Esophagus muscularis mucosa (tissue), 4 donors: ENCODE results near the gene ALG2. TPM values are rescaled to one million over a fixed set of nuclear protein-coding genes. Genes with fewer than 3 reads are reported as not detected.
"Not testable (repeated sequence)": the region's sequence is repeated elsewhere in the genome, so short reads cannot be mapped to it uniquely, and the experiment has no call there.

Experiments used
- DNase-seq: peaks from one replicate; pipeline ENCODE4 v3.0.0-alpha.2; 2017; ENCODE audit errors: extremely low spot score
- H3K27ac ChIP-seq, 4 donors: fragments of 200-600 bp; sonication (generic); replicated peaks in 1 of 4; 1 replicate in 3 of 4; 2 replicates in 1 of 4; pipeline ENCODE4 v1.5.1; 2016 to 2019; ENCODE audit warnings: mild to moderate bottlenecking in 1 of 4
- H3K27me3 ChIP-seq, 4 donors: fragments of 200-600 bp; sonication (generic); one replicate each; pipeline versions ENCODE4 v1.5.1 to v1.6.0; 2016 to 2019
- H3K36me3 ChIP-seq, 4 donors: fragments of 200-600 bp; sonication (generic); one replicate each; pipeline ENCODE4 v1.5.1; 2016 to 2019
- H3K4me1 ChIP-seq, 4 donors: fragments of 200-600 bp; sonication (generic); one replicate each; pipeline ENCODE4 v1.5.1; 2016 to 2019
- H3K4me3 ChIP-seq, 4 donors: fragments of 200-600 bp; sonication (generic); 1 replicate in 2 of 4; 2 replicates in 2 of 4; pipeline ENCODE4 v1.5.1; 2016 to 2019; ENCODE audit warnings: mild to moderate bottlenecking in 4 of 4, moderate library complexity in 1 of 4
- H3K9me3 ChIP-seq, 4 donors: fragments of 200-600 bp; sonication (generic); 1 replicate in 3 of 4; 2 replicates in 1 of 4; pipeline ENCODE4 v1.5.1; 2016 to 2019
- EP300 ChIP-seq: sonication (generic); formaldehyde crosslinking; IDR thresholded peaks from one replicate; pipeline ENCODE4 v1.6.1; 2017; ENCODE audit warnings: antibody characterized with exemption
- POLR2A ChIP-seq: fragments of 450-650 bp; IDR thresholded peaks from one replicate; pipeline ENCODE4 v1.6.1; 2017; ENCODE audit warnings: antibody characterized with exemption, moderate library complexity, mild to moderate bottlenecking, low read depth
- POLR2AphosphoS5 ChIP-seq, 2 donors: sonication (generic); formaldehyde crosslinking; IDR thresholded peaks; one replicate each; pipeline ENCODE4 v1.6.1; 2017; ENCODE audit warnings: antibody characterized with exemption in 2 of 2
- WGBS: methylation state at CpG from one replicate; pipeline ENCODE4 v1.1.5; 2018; 5-methylcytosine and 5-hydroxymethylcytosine counted together
- intact Hi-C: fragments of 100-400 bp; cut with DNase I; formaldehyde crosslinking; loops from one replicate; pipeline ENCODE4 v1.15.1; 2023
- total RNA-seq, 4 donors: library from RNA; depleted of rRNA; stranded (reverse); fragments of >200 nt; gene quantifications; one replicate each; pipeline versions ENCODE4 v1.1.0 to v1.2.1, GENCODE V29; 2016
- TF ChIP-seq, protein P1 (sequence below), 3 experiments: fragments of 200-600 bp in 2 of 3; fragments of 450-650 bp in 1 of 3; sonication (generic) in 2 of 3; IDR thresholded peaks; one replicate each; pipeline ENCODE4 v1.5.1; 2017 to 2019; ENCODE audit warnings: antibody characterized with exemption in 3 of 3, mild to moderate bottlenecking in 2 of 3, moderate library complexity in 1 of 3

ALG2 gene
- total RNA-seq, 4 donors from 2014 or later = 19.5 to 33.4 (median 26.2) TPM

GRCh38 chr9:99244344-99245260 is 22.9 kb upstream of the ALG2 start:
- TF ChIP-seq, protein P1, sequence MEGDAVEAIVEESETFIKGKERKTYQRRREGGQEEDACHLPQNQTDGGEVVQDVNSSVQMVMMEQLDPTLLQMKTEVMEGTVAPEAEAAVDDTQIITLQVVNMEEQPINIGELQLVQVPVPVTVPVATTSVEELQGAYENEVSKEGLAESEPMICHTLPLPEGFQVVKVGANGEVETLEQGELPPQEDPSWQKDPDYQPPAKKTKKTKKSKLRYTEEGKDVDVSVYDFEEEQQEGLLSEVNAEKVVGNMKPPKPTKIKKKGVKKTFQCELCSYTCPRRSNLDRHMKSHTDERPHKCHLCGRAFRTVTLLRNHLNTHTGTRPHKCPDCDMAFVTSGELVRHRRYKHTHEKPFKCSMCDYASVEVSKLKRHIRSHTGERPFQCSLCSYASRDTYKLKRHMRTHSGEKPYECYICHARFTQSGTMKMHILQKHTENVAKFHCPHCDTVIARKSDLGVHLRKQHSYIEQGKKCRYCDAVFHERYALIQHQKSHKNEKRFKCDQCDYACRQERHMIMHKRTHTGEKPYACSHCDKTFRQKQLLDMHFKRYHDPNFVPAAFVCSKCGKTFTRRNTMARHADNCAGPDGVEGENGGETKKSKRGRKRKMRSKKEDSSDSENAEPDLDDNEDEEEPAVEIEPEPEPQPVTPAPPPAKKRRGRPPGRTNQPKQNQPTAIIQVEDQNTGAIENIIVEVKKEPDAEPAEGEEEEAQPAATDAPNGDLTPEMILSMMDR (IDR thresholded peaks at IDR 0.05) = no peak
- TF ChIP-seq POLR2A = no peak
- no peak for TF ChIP-seq EP300
- no peak for TF ChIP-seq POLR2AphosphoS5 (IDR thresholded peaks at IDR 0.05)
- peaks cover 0 to 16% (median under 1%) of the 10 kb centered on the region in 4 donors for H3K36me3 ChIP-seq
- H3K27me3 ChIP-seq = no peaks in the 10 kb centered on the region
- 81% methylated on average over 3 of the region's 3 CpGs for WGBS
- no peak overlapping the region for H3K27ac ChIP-seq
- intact Hi-C loops = no loop called here
- H3K4me1 ChIP-seq = peaks cover 0 to 5% (median 0%) of the 10 kb centered on the region in 4 donors
- no peaks in the 10 kb centered on the region for H3K9me3 ChIP-seq
- H3K4me3 ChIP-seq = no peak overlapping the region
- DNase-seq = no peak

- Histone ChIP-seq H3K27me3 (no peaks in the 10 kb centered on the region), H3K27ac (no peak overlapping the region), H3K4me1 (peaks cover 0 to 12% (median 0%) of the 10 kb centered on the region in 4 donors), H3K4me3 (no peak overlapping the region), H3K9me3 (no peaks in the 10 kb centered on the region), H3K36me3 (peaks cover 0 to 45% (median 10%) of the 10 kb centered on the region in 4 donors)
- DNase-seq = no peak
- TF ChIP-seq, protein P1 (IDR thresholded peaks at IDR 0.05) = no peak
- no peak for TF ChIP-seq POLR2A
- TF ChIP-seq EP300 = no peak
- WGBS = 76% methylated on average over 7 of the region's 7 CpGs
- intact Hi-C loops = no loop called here
These were observed 19.4 kb upstream of the ALG2 start for GRCh38 chr9:99241106-99241505.

DNA sequence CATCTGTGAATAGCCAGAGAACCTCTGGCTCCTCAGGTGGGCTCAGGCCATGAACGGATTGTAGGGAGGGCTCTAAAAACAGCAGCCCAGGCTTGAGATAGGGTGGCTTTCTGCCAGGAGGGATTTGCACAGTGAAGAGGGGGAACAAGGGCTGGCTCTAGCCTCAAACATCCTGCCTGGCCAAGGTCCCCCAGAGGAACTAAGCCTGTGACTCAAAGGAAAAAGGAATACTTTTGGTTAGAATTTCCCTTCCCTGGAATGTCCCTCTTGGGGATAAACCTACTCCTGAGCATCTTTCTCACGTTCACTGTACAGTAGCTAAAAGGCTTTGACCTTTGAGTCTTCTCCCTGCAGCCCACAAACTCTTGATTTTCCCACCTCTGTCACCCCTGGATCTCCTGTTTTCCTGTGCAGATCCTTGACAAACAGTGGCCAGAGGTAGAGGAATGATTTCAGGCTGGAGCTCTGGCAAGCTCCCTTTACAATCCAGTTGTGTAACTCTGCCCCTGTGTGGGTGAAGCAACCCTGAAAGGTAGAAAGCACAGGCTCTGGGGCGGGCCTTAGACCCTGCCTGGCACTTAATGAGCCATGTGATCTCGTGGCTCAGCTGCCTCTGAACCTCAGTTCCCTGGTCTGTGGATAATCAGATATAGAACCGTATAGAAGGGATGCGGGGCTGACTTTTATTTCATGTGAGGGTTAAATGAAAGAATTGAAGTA is 17.8 kb upstream of the ALG2 start:
- H3K4me3 ChIP-seq = no peak overlapping the region
- DNase-seq = no peak
- H3K4me1 ChIP-seq = peaks cover 0 to 12% (median 0%) of the 10 kb centered on the region in 4 donors
- H3K9me3 ChIP-seq = no peaks in the 10 kb centered on the region
- WGBS = 67% methylated on average over 6 of the region's 6 CpGs
- H3K27ac ChIP-seq = no peak overlapping the region
- TF ChIP-seq EP300 (no peak), POLR2A (no peak), POLR2AphosphoS5 (IDR thresholded peaks at IDR 0.05) (no peak)
- H3K27me3 ChIP-seq = no peaks in the 10 kb centered on the region
- H3K36me3 ChIP-seq = peaks cover 0 to 49% (median 10%) of the 10 kb centered on the region in 4 donors
- intact Hi-C loops = no loop called here

- no peak for DNase-seq
- H3K4me3 ChIP-seq = no peak overlapping the region
- no peak for TF ChIP-seq EP300
- TF ChIP-seq POLR2AphosphoS5 (IDR thresholded peaks at IDR 0.05) = no peak
- no peak for TF ChIP-seq POLR2A
- TF ChIP-seq, protein P1 (IDR thresholded peaks at IDR 0.05) = no peak
- peaks cover 0 to 12% (median 0%) of the 10 kb centered on the region in 4 donors for H3K4me1 ChIP-seq
- intact Hi-C loops = no loop called here
- H3K27ac ChIP-seq = no peak overlapping the region
- no peaks in the 10 kb centered on the region for H3K27me3 ChIP-seq
- no peaks in the 10 kb centered on the region for H3K9me3 ChIP-seq
- H3K36me3 ChIP-seq = peaks cover 2 to 55% (median 16%) of the 10 kb centered on the region in 4 donors
These were observed 16.6 kb upstream of the ALG2 start for GRCh38 chr9:99238331-99238730.

DNA sequence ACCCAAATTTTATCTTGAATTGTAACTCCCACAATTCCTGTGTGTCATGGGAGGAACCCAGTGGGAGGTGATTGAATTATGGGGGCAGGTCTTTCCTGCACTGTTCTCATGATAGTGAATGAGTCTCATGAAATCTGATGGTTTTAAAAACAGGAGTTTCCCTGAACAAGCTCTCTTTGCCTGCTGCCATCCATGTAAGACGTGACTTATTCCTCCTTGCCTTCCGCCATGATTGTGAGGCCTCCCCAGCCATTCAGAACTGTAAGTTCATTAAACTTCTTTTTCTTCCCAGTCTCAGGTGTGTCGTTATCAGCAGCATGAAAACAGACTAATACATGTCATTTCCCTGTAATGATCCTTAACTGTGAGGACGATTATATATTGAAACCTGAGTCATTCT is 16.1 kb upstream of the ALG2 start:
- DNase-seq, H3K27ac ChIP-seq, H3K9me3 ChIP-seq, intact Hi-C loops, H3K27me3 ChIP-seq, H3K4me3 ChIP-seq: not testable (repeated sequence)
- WGBS = 90% methylated on average over 4 of the region's 4 CpGs
- H3K4me1 ChIP-seq = peaks cover 0 to 12% (median 0%) of the 10 kb centered on the region in 4 donors
- H3K36me3 ChIP-seq = peaks cover 7 to 60% (median 20%) of the 10 kb centered on the region in 4 donors
